ENCODE data around the gene PGA4.
"Not testable (repeated sequence)": the region's sequence is repeated elsewhere in the genome, so short reads cannot be mapped to it uniquely, and the experiment has no call there.

The PGA4 gene

DNA sequence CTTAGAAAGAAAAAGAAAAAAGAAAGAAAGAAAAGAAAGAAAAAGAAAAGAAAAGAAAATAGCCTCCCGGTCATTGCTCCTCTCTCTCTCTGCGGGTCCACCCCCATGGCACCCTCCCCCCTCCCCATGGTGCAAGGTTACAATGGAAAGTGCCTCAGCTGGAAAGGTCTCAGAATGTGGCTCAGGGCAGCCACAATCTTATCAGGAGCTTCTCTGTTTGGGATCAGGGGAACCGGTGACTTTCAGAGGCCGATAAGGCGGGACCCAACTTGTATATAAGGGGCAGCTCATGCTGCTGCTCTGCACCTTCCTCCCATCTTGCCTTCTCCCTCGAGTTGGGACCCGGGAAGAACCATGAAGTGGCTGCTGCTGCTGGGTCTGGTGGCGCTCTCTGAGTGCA, at the start of gene PGA4:
Gene PGA4 (plus strand): TSS at position 301 of the 400 bp plus-strand sequence. CDS start 54 bp downstream, at position 355.
- not testable (repeated sequence) for DNase-seq (ENCODE audit: low read depth)

DNA sequence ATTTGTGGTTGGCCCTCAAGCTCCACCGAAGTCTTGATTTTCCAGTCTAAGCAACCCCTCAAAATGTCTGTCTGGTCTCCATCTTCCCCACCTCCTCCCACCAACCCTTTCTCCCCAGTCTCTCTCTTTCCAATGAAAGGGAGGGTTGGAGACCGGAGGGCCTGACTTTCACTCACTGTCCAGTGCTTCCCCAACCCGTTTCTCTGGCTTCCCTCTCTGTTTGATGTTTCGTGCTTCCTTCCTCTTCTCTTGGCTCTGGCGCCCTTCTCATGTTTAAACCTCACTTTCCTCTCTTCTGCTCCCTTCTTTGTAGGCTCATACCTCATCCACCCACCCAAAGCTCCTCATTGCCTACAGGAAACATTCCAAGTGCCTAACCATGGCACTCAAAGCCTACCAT, 49.8 kb upstream of the PGA4 start:
- no peak for DNase-seq (ENCODE audit: low read depth)

DNA sequence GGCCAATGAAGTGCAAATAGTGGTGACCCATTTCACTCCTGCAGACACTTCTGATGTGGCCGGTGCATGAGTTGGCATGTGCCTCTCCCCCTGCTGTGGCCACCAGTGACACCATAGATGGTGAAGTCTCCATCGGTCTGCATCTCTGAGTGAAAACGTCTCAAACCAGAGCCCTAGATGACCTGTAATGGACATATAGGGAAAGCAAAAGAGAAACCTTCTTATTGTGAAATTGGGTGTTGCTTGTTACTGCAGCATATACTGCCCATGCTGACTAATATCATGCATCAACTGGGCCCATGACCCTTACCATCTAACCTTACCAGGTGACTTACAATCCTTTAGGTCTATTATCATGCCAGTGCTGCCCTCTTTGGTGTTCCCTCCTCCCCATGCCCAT, 49.3 kb upstream of the PGA4 start:
- no peak for DNase-seq (ENCODE audit: low read depth)

DNA sequence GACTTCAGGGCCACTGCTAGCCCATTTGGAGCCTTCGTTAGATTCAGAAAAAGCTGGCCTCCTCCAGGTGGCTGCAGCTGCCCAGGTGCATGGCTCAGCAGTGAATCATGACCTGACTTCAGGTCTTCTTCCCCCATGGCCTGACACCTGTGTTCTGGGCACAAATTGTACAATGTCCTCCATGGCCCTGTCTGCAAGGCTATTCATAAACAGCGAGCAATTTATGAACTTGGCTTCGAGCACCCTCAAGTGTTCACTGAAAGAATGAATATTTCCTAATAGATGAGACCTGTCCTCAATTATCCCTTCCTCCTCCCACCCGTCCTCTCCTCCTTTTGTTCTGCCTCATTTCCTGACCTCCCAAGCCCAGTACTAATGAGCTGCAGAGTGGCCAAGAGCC, 48.7 kb upstream of the PGA4 start:
- no peak for DNase-seq (ENCODE audit: low read depth)

DNA sequence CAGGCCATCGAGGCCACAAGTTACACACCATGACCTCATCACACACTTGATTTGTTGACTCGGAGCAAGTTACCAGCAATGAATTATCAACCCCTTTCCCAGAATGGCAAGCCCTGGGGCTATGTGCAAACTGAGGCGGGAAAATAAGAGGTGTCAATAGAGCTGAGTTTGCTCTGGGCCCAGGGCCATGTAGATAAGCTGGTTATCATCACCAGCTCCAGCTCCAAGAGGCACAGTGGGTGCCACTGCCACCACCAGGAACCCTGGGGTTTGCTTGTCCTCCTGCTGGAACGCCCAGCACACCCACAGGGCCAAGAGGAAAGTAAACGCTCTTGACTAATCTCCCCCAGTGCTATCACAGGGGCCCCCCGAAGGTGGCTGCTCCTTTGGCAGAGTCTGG, 47.9 kb upstream of the PGA4 start:
- DNase-seq (ENCODE audit: low read depth): no peak

DNA sequence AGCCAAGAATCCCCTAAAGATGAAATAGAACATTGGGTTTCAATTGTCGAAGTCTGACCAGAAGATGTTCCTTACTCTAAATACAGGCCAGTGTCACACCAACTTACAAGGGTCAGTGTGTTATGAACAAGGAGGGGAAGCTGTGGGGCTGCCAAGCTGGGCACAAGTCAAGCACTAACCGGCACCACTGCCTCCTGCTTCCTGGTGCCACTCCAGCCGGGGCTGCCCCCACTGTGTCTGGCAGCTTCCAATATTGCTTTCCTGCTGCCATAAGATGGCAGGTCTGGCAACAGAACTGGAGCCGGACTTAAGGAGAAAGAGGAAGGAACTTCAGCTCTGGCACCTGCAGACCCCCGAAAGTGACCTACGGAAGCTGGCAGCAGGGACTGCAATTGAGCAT, 47.2 kb upstream of the PGA4 start:
- no peak for DNase-seq (ENCODE audit: low read depth)

DNA sequence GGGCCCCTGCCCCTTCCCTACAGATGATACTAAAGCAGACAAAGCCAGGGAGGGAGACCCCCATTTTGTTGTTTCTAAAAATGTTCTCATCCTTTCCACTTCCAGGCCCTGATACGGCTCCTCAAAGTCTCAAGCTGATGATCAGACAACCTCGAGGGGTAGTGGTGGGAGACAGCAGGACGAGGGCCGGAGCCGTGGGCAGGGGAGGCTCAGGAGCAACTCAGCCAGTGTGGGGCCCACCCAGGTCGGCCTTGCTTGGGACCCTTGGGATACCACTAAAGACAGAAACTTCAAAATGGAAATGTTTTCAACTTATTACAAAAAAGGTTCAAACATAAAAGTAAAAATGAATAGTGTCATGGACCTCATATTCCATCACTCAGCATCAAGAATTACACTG, 45.7 kb upstream of the PGA4 start:
- DNase-seq (ENCODE audit: low read depth): no peak

DNA sequence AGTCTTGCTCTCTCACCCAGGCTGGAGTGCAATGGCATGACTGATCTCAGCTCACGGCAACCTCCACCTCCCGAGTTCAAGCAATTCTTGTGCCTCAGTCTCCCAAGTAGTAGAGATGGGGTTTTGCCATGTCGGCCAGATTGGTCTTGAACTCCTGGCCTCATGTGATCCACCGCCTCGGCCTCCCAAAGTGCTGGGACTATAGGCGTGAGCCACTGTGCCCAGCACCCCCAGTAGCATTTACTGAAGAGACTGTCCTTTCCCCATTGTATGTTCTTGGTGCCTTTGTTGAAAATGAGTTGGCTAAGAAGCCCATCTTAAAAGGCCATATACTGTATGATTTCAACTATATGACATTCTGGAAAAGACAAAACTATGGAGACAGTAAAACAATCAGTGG, 41.9 kb upstream of the PGA4 start:
- DNase-seq (ENCODE audit: low read depth): not testable (repeated sequence)

DNA sequence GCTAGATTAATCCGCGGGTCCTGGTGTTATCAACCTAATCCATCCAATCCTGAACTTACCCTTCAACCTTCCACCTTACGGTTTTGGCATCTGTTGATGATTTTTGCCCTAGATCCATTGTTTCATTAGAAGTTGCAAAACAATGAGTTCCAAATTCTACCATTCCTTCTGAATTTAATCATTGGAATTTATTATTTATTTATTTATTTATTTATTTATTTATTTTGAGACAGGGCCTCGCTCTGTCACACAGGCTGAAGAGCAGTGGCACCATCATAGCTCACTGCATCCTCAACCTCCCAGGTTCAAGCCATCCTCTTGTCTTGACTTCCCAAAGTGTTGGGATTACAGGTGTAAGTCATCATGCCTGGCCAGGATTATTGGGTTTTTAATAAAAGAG, 40.7 kb upstream of the PGA4 start:
- no peak for DNase-seq (ENCODE audit: low read depth)

DNA sequence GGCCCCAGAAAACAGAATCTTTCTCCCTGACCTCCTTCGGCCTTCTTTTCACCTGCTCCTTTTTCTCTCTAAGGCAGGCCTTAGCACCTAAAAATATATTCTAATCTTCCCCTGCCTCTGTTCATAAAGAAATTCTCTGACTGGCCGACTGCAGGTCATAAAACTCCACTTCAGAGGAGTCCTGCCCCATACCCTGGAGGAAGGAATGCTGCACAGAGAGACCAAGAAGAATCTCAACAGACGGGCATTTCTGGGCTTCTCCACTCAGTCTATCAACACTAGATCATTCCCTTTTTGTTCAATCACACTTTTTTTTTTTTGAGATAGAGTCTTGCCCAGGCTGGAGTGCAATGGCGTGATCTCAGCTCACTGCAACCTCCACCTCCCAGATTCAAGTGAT, 38.5 kb upstream of the PGA4 start:
- DNase-seq (ENCODE audit: low read depth): no peak

DNA sequence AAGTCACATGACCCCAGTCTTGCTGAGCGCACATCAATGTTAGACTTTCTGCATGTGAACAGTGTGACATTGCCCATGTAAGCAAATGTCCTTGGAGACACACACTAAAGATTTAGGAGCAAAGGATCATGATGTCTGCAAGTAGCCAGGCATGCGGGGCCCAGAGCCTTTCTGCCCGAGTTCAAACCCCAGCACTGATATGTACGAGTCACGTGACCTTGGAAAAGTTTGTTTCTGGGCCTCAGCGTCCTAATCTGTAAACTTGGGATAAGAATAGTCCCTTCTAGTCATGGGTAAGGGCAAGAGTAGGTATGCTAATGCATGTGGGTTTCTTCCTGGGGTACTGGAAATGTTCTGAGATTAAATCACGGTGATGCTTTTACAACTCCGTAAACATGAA, 35.6 kb upstream of the PGA4 start:
- no peak for DNase-seq (ENCODE audit: low read depth)

DNA sequence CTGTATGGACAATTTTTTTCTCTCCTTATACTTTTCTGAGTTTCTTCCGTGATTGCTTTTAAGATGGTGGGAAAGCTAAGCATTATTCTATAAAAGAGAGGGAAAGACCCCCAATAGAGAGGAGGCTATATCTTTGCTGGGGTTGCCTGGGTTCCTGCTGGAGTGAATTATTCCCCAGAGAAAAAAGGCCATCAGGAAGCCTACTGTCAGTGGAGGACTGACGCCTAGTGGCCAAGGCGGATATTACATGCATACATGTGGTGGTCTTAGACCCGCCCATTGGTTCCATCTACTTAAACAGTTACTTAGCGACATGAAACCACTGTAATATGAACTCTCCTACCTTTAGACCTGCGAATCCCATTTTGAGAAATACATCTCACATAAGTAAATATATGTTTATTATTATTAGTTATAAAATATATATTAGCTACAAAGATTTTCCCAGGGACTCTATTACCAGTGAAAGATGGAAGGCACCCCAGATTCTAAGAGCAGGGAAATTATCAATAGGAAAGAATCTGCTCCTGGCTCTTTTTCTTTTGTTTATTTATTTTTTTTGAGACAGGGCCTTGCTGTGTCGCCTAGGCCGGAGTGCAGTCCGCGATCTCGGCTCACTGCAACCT, 34.5 kb upstream of the PGA4 start:
- DNase-seq (ENCODE audit: low read depth): peak; percentile 59

DNA sequence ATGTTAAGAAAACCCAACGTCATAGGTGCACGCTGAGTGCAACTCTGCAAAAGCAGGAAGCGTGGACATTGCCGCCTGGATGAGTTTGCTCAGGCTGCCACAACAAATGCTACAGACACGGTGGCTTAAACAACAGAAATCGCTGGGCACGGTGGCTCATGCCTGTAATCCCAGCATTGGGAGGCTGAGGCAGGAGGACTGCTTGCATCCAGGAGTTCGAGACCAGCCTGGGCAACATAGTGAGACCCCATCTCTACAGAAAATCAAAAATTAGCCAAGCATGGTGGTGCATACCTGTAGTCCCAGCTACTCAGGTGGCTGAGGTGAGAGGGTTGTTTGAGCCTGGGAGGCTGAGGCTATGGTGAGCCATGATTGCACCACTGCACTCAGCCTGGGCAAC, 32.2 kb upstream of the PGA4 start:
- no peak for DNase-seq (ENCODE audit: low read depth)

DNA sequence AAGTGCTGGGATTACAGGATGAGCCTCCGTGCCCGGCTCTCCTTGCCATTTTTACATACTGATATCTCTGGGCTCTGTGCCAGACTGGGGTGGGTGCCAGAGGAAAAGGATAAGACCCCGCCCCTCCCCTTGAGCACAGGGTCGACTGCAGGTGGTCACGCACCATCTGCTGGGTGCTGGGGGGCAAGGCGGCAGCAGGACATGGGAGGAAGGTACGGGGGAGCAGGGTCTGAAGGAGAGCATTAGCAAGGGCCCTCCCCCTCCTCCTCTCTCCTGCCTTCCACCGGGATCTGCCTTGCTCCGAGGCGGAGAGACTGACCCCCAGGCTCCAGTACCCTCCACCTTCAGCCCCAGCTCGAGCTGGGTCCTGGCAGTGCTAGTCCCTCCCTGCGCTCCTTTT, 28.6 kb upstream of the PGA4 start:
- no peak for DNase-seq (ENCODE audit: low read depth)

DNA sequence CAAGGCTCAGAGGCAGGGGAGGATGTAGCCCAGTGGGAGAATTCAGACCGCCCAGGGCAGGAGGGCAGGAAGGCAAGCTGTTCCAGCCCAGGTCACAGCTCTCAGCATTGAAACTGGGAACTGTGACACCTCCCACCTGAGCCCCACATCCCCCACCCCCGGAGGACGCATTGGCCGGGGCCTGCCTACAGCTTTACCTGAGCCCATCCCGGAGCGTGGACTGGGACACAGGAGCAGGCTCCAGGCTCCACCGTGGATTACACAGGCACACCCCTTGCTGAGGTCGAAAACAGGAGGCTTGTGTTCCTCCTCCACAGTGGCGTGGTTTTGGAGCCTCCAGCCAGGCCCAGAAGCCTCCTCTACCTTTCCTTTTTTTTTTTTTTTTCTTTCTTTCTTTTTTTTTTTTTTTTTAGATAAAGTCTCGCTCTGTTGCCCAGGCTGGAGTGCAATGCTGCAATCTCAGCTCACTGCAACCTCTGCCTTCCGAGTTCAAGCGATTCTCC, 27.9 kb upstream of the PGA4 start:
- no peak for DNase-seq (ENCODE audit: low read depth)

DNA sequence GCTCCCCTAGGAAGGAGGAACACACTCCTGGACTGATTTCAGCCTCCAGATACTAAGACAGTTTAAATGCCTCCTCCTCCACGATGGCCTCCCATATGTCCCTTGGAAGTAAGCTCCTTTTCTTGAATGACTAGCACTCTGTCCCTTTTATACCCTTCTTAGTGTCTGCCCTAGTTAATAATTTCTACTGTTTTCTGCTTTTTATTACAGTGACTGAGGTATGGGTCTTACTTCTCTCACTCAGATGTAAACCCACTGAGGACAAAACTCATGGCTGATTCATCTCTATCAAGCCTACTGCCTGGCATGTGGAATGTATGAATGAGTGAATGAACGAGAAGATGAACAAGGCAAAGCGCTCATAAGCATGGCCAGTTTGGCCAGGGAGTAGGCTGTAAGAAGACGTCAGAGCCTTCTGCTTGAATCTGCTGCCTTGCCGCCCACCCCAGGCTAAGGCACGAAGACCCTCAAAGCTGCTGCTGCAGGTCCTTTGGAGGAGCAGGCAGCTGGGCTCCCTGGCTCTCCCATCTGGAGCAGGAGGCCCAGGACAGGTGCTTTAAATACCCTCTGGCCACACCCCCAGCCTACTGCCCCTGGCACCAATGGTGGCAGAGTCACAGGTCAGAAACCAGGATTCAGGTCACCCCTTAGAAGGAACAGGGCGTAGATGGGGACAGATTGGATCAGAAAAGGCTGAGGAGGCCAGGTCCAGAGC, 27.0 kb upstream of the PGA4 start:
- no peak for DNase-seq (ENCODE audit: low read depth)

DNA sequence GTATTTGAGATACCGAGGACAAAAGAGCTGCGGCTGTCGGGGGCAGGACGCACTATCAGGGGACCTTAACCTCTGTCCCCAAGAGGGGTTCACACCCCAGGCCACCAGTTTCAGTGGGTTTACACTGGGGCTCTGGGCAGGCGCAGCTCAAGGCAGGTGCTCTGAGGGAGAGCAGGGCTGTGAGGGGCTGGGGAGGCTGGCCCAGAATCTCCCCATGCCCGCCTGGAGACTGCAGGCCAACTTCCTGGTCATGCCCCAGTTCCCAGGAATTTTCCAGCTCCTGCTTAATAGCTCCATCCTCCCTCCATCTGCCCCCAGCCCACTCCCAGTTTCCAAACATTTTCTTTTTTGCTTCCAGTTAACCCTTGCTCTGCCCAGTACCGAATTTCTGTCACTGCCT, 26.4 kb upstream of the PGA4 start:
- no peak for DNase-seq (ENCODE audit: low read depth)

DNA sequence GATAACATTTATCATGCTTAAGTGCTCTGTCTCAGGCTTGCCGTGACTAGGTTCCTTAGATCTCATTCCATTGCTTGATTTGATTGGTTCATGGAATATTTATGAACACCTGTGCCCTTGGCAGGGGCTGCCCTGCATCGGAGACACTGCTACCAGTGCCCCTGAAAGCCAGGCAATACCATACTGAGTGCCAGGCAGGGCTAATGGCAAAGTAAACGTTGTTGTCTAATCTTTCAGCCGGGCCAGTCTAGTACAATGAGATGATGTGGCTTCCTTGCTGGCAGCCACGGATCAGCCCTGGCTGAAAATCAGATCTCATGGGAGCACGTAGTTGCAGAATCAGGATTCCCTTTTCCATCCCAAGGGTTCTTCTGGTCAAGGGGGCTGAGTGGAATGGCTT, 23.8 kb upstream of the PGA4 start:
- DNase-seq (ENCODE audit: low read depth): no peak

DNA sequence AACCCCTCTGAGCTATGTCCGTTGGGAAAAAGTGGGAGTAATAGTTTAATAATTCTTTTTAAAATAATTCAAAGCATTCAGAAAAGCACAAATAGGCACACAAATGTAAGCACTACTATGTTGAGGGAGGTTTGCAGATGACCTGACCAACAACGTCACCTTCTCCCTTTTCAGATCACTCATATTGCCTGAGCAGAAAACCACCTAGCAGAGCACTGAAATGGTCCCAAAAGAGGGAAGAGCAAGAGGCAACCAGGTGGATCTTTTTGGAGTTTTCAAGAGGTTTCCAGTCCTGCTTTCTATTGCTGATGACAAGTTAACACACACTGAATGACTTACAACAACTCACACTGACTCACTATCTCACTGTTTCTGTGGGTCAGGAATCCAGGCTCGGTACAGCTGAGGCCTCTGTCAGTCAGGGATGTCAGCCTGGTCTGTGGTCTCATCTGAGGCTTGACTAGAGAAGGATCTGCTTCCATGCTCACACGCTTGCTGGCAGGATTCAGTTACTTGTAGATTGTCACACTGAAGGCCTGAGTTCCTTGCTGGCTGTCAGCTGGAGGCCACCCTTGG, 23.1 kb upstream of the PGA4 start:
- DNase-seq (ENCODE audit: low read depth): no peak

DNA sequence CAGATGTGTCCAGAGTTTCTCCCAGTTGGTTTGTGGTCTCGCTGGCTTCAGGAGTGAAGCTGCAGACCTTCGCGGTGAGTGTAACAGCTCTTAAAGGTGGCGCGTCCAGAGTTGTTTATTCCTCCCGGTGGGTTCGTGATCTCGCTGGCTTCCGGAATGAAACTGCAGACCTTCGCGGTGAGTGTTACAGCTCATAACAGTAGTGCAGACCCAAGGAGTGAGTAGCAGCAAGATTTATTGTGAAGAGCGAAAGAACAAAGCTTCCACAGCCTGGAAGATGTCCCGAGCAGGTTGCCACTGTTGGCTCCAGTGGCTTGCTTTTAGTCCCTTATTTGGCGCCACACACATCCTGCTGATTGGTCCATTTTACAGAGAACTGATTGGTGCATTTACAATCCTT, 20.7 kb upstream of the PGA4 start:
- no peak for DNase-seq (ENCODE audit: low read depth)

DNA sequence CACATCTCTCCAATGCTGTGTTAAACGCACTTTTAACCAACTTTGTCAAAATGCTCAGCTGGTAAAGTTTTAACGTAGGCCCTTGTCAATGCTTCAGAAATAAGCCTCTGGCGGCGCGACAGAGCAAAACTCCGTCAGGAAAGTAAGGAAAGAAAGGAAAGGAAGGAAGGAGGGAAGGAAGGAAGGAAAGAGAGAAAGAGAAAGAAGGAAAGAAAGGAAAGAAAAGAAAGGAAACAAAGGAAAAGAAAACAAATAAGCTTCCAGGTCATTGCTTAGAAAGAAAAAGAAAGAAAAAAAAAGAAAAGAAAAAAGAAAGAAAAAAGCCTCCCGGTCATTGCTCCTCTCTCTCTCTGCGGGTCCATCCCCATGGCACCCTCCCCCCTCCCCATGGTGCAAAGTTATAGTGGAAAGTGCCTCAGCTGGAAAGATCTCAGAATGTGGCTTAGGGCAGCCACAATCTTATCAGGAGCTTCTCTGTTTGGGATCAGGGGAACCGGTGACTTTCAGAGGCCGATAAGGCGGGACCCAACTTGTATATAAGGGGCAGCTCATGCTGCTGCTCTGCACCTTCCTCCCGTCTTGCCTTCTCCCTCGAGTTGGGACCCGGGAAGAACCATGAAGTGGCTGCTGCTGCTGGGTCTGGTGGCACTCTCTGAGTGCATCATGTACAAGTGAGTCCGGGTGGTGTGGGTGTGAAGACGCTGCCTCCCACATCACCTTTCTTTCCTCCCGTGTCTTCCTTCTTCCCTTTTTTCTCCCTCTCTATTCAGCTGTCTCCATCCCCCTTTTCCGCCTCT, 19.0 kb upstream of the PGA4 start, which contains the start of gene PGA3:
Gene PGA3 (plus strand): TSS at position 566 of the 797 bp plus-strand sequence. CDS start 50 bp downstream, at position 616.
- DNase-seq (ENCODE audit: low read depth): not testable (repeated sequence)

DNA sequence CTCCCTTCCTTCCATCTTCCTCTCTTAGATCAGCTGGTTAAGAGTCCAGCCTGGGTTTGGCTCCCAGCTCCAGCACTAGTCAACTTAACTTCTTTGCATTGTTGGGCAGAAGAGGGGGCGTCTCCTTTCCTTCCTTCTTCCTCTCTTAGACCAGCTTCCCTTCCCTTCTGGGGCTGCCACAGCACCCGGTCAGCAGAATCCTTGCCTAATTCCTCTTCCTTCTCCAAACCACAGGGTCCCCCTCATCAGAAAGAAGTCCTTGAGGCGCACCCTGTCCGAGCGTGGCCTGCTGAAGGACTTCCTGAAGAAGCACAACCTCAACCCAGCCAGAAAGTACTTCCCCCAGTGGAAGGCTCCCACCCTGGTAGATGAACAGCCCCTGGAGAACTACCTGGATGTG, 18.3 kb upstream of the PGA4 start:
- DNase-seq (ENCODE audit: low read depth): not testable (repeated sequence)
